Measurements from ENCODE around the gene INO80D.
"Not testable (repeated sequence)": the region's sequence is repeated elsewhere in the genome, so short reads cannot be mapped to it uniquely, and the experiment has no call there.

DNA sequence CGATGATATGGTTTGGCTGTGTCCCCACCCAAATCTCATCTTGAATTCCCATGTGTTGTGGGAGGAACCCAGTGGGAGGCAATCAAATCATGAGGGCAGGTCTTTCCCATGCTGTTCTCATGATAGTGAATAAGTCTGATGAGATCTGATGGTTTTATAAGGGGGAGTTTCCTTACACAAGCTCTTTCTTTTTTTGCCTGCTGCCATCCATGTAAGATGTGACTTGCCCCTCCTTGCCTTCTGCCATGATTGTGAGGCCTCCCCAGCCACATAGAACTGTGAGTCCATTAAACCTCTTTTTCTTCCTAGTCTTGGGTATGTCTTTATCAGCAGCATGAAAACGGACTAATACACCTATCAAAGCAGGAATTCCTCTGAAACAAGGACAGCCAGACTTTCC, 107.2 kb downstream of the INO80D start:
- TF ChIP-seq, protein P1, sequence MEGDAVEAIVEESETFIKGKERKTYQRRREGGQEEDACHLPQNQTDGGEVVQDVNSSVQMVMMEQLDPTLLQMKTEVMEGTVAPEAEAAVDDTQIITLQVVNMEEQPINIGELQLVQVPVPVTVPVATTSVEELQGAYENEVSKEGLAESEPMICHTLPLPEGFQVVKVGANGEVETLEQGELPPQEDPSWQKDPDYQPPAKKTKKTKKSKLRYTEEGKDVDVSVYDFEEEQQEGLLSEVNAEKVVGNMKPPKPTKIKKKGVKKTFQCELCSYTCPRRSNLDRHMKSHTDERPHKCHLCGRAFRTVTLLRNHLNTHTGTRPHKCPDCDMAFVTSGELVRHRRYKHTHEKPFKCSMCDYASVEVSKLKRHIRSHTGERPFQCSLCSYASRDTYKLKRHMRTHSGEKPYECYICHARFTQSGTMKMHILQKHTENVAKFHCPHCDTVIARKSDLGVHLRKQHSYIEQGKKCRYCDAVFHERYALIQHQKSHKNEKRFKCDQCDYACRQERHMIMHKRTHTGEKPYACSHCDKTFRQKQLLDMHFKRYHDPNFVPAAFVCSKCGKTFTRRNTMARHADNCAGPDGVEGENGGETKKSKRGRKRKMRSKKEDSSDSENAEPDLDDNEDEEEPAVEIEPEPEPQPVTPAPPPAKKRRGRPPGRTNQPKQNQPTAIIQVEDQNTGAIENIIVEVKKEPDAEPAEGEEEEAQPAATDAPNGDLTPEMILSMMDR (conservative IDR thresholded peaks at IDR 0.05; ENCODE audit: low read depth, low read length) = not testable (repeated sequence)
- not testable (repeated sequence) for TF ChIP-seq EZH2 (IDR thresholded peaks at IDR 0.05; ENCODE audit: borderline replicate concordance, low read depth, low read length, poor library complexity, severe bottlenecking)
